HTERT RPE-1 (cell line): ENCODE measurements around the gene PPP1R37.
"Not testable (repeated sequence)": the region's sequence is repeated elsewhere in the genome, so short reads cannot be mapped to it uniquely, and the experiment has no call there.

Experiments used
- in situ Hi-C: fragments of 300-500 bp; cut with MboI; formaldehyde crosslinking; loops from 4 replicates; pipeline ENCODE4 v1.14.3; 2020; ENCODE audit warnings: low sequenced_read_pairs

Gene PPP1R37

DNA sequence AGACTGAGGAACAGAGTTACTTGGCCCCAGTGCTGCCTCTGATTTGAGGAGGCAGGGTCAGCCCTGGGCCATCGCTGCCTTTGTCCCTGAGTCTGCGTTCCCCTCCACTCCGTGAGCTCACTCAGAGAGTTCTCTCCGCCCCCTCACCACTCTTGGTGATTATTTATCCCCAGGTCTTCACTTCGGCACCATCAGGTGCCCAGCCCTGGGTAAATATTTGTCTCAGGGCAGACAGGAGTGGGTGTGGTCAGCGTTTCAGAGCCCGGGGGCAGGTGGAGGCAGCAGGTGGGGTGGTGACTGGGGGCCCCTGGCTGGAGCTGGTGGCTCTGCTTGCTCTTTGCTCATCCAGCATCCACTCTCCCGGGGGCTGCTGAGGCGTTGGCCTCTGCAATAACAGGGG, 20.6 kb downstream of the PPP1R37 start:
- in situ Hi-C loops = no loop called here

DNA sequence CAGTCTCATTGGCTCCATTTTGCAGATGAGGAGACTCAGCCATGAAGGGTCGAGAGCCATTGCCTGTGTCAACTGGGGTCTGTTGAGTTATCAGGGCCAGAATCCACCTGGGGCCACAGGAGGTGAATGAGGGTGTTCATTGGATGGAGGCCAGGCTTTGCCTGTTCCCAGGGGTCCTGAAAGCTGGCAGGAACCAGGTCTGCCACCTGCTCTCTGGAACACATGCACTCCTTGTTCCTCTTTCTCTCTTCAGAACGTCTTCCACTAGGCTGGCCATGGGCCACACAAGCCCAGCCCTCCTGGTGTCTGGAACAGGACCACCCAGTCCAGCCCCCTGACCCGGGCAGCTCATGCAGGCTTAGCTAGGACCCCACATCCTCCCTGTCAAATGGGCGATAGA, 21.1 kb downstream of the PPP1R37 start:
- in situ Hi-C loops = no loop called here

GRCh38 chr19:45115809-45116615, 23.0 kb downstream of the PPP1R37 start:
- in situ Hi-C loops = no loop called here

- in situ Hi-C loops = no loop called here
Measured at GRCh38 chr19:45117167-45117594, 24.2 kb downstream of the PPP1R37 start.

DNA sequence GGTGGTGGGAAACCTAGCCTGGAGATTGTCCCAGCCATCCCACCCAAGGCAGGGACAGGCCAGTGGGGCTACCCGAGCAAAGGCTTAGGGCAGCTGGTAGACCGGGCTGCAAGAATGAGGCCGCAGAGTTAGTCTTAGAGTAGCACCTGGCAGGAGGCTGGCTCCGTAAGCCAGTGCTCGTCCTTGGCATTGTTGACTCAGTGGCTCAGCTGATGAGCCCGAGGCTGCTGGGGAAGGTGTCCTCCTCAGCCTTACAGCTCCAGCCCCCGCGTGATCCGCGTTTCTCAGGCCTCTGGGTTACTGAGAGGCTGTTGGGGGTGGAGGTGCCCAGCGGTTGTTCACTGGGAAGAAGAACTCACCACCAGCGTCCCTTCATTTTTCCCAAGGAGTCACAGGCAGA, 24.7 kb downstream of the PPP1R37 start:
- in situ Hi-C loops = no loop called here

DNA sequence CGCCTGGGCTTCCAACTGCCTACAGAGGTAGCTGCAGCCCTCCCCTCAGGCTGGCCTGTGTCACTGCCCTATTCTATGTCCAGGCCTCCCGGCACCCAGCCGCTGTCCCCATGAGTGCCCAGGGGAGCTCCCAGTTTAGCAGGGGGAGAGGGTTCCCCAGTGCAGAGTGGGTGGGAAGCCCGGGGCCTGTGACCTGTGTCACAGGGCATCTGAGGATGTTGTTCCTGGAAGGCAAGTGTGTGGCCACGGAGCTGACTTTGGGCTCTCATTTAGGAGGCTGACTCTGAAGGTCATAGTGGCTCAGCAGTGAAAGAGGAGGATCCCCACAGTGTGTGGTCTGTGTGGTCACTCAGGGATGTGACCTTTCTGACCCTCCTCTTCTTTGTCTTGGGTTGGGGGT, 25.1 kb downstream of the PPP1R37 start:
- in situ Hi-C loops = no loop called here

GRCh38 chr19:45118591-45119355, 25.8 kb downstream of the PPP1R37 start:
- in situ Hi-C loops = not testable (repeated sequence)

DNA sequence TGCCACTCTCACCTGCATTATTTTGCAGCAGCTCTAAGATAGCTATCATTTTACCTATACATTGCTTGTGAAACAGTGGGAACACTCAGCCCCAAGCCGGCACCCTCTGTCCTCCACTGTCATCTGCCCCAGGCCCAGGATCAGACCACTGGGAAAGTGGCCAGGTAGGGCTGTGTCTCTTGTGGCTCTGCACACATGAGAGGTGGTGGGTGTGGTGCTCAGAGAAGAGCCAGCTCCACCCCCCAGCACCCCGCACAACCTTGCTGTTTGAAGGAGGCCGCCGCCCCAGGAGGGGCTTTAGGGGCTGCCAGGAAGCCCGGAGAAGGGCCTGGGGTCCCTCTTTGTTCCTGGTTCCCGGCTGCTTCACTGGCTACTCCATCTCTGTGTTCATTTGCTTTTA, 26.6 kb downstream of the PPP1R37 start:
- in situ Hi-C loops = no loop called here

- in situ Hi-C loops = no loop called here
Measured at GRCh38 chr19:45121827-45122345, 28.9 kb downstream of the PPP1R37 start.

DNA sequence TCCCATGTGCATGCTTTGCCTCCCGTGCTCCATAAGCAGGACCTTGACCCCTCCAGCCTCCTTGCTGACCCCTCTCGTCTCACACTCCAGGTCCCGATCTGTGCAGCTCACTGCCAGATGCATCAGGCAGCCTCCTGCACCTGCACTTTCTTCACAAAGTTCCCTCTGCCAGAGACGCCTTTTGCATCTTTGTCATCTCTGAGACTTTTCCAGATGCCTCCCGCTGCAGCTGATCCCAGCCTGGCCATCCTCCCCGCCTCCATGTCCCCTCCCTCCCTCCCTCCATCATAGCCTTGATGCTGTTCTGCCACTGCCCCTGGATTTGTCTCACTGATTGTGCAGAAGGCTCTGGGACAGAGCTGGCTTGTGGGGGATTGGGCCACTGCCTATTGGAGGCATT, 29.9 kb downstream of the PPP1R37 start:
- in situ Hi-C loops = no loop called here

- in situ Hi-C loops = no loop called here
Measured at GRCh38 chr19:45123440-45123850, 30.5 kb downstream of the PPP1R37 start.

GRCh38 chr19:45124021-45124420, 31.0 kb downstream of the PPP1R37 start:
- in situ Hi-C loops = no loop called here

DNA sequence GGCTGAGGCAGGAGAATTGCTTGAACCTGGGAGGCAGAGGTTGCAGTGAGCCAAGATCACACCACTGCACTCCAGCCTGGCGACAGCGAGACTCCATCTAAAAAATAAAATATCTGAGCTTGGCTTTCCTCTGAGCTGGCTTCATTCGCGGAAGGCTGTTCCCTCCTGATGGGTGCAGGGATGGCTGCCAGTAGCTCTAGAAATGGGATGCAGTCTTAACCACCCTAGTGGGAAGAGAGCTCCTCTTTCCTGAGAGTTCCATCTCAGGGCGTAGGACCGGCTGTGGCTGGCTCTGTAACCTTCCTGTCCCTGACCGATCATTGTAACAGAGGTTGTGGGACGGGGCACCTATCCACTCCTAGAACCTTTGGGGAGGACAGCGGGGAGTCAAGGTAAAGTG, 32.4 kb downstream of the PPP1R37 start:
- in situ Hi-C loops = no loop called here

GRCh38 chr19:45125975-45126493, 33.1 kb downstream of the PPP1R37 start:
- in situ Hi-C loops = no loop called here

DNA sequence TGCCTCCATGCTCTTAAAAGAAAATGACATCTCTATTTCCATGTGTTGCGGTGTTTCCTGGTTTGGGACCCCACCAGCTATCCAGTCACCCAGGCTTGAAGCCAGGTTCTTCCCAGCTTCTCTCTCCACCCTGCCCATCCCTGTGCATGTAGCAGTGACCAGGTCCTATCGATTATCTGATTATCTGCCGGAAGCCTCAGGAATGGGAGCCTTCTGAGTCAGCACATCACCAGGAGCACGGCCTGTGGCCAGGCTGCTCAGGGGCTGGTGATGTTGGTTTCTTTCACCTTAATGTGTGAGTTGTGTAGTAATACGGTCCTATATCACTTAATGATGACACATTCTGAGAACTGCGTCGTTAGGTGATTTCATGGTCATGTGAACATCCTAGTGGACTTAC, 33.7 kb downstream of the PPP1R37 start:
- in situ Hi-C loops = no loop called here

- in situ Hi-C loops = no loop called here
Measured at GRCh38 chr19:45128146-45128545, 35.2 kb downstream of the PPP1R37 start.

DNA sequence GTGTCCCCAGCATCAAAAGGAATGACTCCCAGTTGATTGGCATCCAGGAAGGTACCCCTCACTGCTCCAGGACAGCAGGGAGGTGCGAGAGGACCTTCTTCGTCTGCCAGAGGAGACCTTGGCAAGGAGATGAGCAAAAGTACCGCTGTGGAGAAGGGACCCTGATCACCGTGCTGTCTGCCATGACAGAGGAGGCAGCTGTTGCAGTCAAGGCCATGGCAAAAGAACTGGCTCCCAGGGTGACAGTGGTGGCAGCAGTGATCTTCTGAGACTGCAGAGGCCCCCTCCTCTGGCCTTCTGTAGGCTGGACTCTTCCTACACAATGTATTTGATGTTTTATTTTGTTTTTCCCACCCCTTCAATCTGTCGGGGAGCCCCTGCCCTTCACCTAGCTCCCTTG, 35.8 kb downstream of the PPP1R37 start:
- in situ Hi-C loops = no loop called here

DNA sequence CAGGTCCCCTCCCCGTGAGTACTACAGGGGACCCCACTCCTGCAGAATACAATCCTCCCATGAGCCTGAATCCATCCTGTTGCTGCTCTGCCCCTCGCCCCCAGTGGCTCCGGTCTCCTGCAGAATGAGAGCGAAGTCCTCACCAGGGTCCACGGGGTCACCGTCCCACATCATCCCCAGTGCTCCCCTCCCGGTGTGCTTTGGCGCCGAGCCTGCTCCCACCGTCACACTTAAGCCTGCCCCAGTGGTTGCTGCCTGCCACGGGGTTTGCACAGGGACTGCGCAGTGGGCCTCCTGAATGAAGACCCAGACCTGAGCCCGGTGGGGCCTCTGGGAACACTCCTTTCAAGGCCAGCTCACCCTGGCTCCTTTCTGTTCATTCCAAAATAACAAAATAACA, 37.3 kb downstream of the PPP1R37 start:
- in situ Hi-C loops = no loop called here

GRCh38 chr19:45130888-45131615, 38.1 kb downstream of the PPP1R37 start:
- in situ Hi-C loops = no loop called here

- in situ Hi-C loops = no loop called here
Measured at GRCh38 chr19:45133661-45134060, 40.7 kb downstream of the PPP1R37 start.
